T-helper 9 cell (primary cell): Measurements from ENCODE around the gene NAE1.

Experiments
- DNase-seq: peaks from one replicate; pipeline ENCODE4 v3.0.0-alpha.2; 2020

Gene NAE1

GRCh38 chr16:66849549-66849948, 18.8 kb upstream of the NAE1 start:
- DNase-seq = no peak

- no peak for DNase-seq
These were observed 18.2 kb upstream of the NAE1 start for GRCh38 chr16:66849021-66849420.

GRCh38 chr16:66848172-66848571, 17.4 kb upstream of the NAE1 start:
- no peak for DNase-seq

GRCh38 chr16:66847533-66848067, 16.8 kb upstream of the NAE1 start:
- no peak for DNase-seq

GRCh38 chr16:66846831-66847230, 16.1 kb upstream of the NAE1 start:
- no peak for DNase-seq

- DNase-seq = no peak
These were observed 15.5 kb upstream of the NAE1 start for GRCh38 chr16:66846266-66846665.

GRCh38 chr16:66845791-66846221, 15.0 kb upstream of the NAE1 start:
- DNase-seq = no peak

GRCh38 chr16:66845080-66845410, 14.3 kb upstream of the NAE1 start:
- no peak for DNase-seq

GRCh38 chr16:66844342-66845079, 13.7 kb upstream of the NAE1 start, which contains the start of gene CA7:
Gene CA7 (plus strand): TSS chr16:66844414. CDS start chr16:66844488, 74 bp downstream.
- no peak for DNase-seq

- no peak for DNase-seq
These were observed 13.2 kb upstream of the NAE1 start for GRCh38 chr16:66844009-66844341.

- DNase-seq = no peak
These were observed 12.4 kb upstream of the NAE1 start for GRCh38 chr16:66843191-66843590.

- no peak for DNase-seq
These were observed 12.0 kb upstream of the NAE1 start for GRCh38 chr16:66842765-66843164.

- DNase-seq = no peak
These were observed 10.6 kb upstream of the NAE1 start for GRCh38 chr16:66841366-66841765.

GRCh38 chr16:66840883-66841282, 10.1 kb upstream of the NAE1 start:
- DNase-seq = no peak

GRCh38 chr16:66834746-66835145, 4.0 kb upstream of the NAE1 start:
- no peak for DNase-seq

- no peak for DNase-seq
These were observed 2.0 kb upstream of the NAE1 start for GRCh38 chr16:66832661-66833305.

- DNase-seq = no peak
These were observed 1.4 kb upstream of the NAE1 start for GRCh38 chr16:66832190-66832589.

GRCh38 chr16:66824006-66824405, 6.8 kb downstream of the NAE1 start:
- DNase-seq = no peak

GRCh38 chr16:66814734-66815133, 16.0 kb downstream of the NAE1 start:
- DNase-seq = no peak

GRCh38 chr16:66811043-66811442, 19.7 kb downstream of the NAE1 start:
- no peak for DNase-seq

- no peak for DNase-seq
These were observed 20.4 kb downstream of the NAE1 start for GRCh38 chr16:66810391-66810790.

- no peak for DNase-seq
These were observed 21.0 kb downstream of the NAE1 start for GRCh38 chr16:66809765-66810164.

- no peak for DNase-seq
These were observed 28.6 kb downstream of the NAE1 start for GRCh38 chr16:66802159-66802558.

- DNase-seq = no peak
These were observed 29.3 kb downstream of the NAE1 start, which contains the start of gene TERB1 for GRCh38 chr16:66801320-66802105. Gene TERB1 (minus strand): TSS chr16:66801584. CDS start chr16:66796798, 4,786 bp downstream.
